Spleen (tissue), 11 donors: ENCODE data around the gene GRAMD2B. TPM values are rescaled to one million over a fixed set of nuclear protein-coding genes. Genes with fewer than 3 reads are reported as not detected.

Source experiments
- DNase-seq: peaks from one replicate; pipeline ENCODE4 v3.0.0-alpha.2; 2020
- H3K27ac ChIP-seq, 8 donors: fragments of 200-600 bp; sonication (generic) in 7 of 8; 1 replicate in 4 of 8; 2 replicates in 4 of 8; pipeline versions ENCODE4 v1.5.0 to v1.8.0; 2016 to 2021; ENCODE audit warnings: inconsistent platforms in 4 of 8, mild to moderate bottlenecking in 4 of 8, moderate library complexity in 1 of 8
- H3K27me3 ChIP-seq, 7 donors: fragments of 200-600 bp; sonication (generic) in 6 of 7; replicated peaks in 1 of 7; 1 replicate in 4 of 7; 2 replicates in 3 of 7; pipeline versions ENCODE4 v1.5.0 to v1.8.0; 2016 to 2021; ENCODE audit warnings: inconsistent platforms in 3 of 7, mild to moderate bottlenecking in 1 of 7
- H3K36me3 ChIP-seq, 6 donors: fragments of 200-600 bp; sonication (generic) in 5 of 6; 1 replicate in 4 of 6; 2 replicates in 2 of 6; pipeline versions ENCODE4 v1.5.0 to v1.8.0; 2016 to 2021; ENCODE audit warnings: inconsistent platforms in 2 of 6
- H3K4me1 ChIP-seq, 6 donors: fragments of 200-600 bp; sonication (generic) in 5 of 6; 1 replicate in 3 of 6; 2 replicates in 3 of 6; pipeline versions ENCODE4 v1.5.0 to v1.8.0; 2016 to 2021; ENCODE audit warnings: inconsistent platforms in 3 of 6
- H3K4me3 ChIP-seq, 8 donors: fragments of 200-600 bp; sonication (generic) in 7 of 8; 1 replicate in 4 of 8; 2 replicates in 4 of 8; pipeline versions ENCODE4 v1.5.0 to v1.8.0; 2016 to 2021; ENCODE audit warnings: inconsistent platforms in 4 of 8, mild to moderate bottlenecking in 4 of 8, moderate library complexity in 2 of 8
- H3K9me3 ChIP-seq, 8 donors: fragments of 200-600 bp; sonication (generic) in 7 of 8; 1 replicate in 4 of 8; 2 replicates in 4 of 8; pipeline versions ENCODE4 v1.5.0 to v1.8.0; 2016 to 2021; ENCODE audit warnings: inconsistent platforms in 4 of 8
- CTCF ChIP-seq, 11 experiments: fragments of 200-600 bp in 7 of 11; fragments of 450-650 bp in 4 of 11; sonication (generic) in 4 of 11; IDR thresholded peaks in 8 of 11; conservative IDR thresholded peaks in 3 of 11; 1 replicate in 7 of 11; 2 replicates in 4 of 11; pipeline versions ENCODE4 v1.4.0 to v1.8.0; 2016 to 2021; ENCODE audit warnings: antibody characterized with exemption in 11 of 11, inconsistent platforms in 4 of 11, mild to moderate bottlenecking in 1 of 11
- POLR2A ChIP-seq, 3 donors: fragments of 450-650 bp; IDR thresholded peaks; one replicate each; pipeline ENCODE4 v1.5.1; 2017; ENCODE audit warnings: antibody characterized with exemption in 3 of 3, mild to moderate bottlenecking in 1 of 3
- POLR2AphosphoS5 ChIP-seq, 3 donors: sonication (generic); formaldehyde crosslinking; IDR thresholded peaks; one replicate each; pipeline ENCODE4 v1.5.1; 2017; ENCODE audit warnings: antibody characterized with exemption in 3 of 3
- WGBS, 5 donors: extraction: QIAGEN DNeasy Blood & Tissue Kit in 3 of 5; methylation state at CpG; one replicate each; pipeline versions ENCODE4 v1.1.5 to v1.1.7; 2013 to 2018; 5-methylcytosine and 5-hydroxymethylcytosine counted together
- intact Hi-C: fragments of 100-400 bp; cut with DNase I; formaldehyde crosslinking; loops from one replicate; pipeline ENCODE4 v1.15.0; 2023; ENCODE audit warnings: low total_unique reads
- polyA plus RNA-seq, 3 donors: library from polyadenylated mRNA; stranded (reverse); fragments of 200-250 nt; gene quantifications; one replicate each; pipeline ENCODE4 v1.2.1, GENCODE V29; 2013
- total RNA-seq, 7 donors: library from RNA; depleted of rRNA in 3 of 7; stranded (reverse); fragments of >200 nt in 3 of 7; fragmentation: NEBNext Ultra II Directional in 4 of 7; extraction: Animal tissue kit (Norgen Biotek cat#: 25700) in 4 of 7; gene quantifications; one replicate each; pipeline versions ENCODE4 v1.1.0 to v1.2.1, GENCODE V29; 2016 to 2021
- donor health status: healthy with polysubstance abuse.
- donor health status: DM: no; HTN: no; CAD: no; lungs with moderate emphysema.
- donor health status: DM: no; HTN: no; CAD: no.
- donor health status: Bipolar disorder and iron deficiency.
- donor health status: healthy.
- donor health status: DM: no; HTN: no; CAD: no.
- donor health status: DM: yes; HTN: yes; CAD: no.

GRAMD2B gene
- total and polyA plus RNA-seq, 10 donors: 3.0 to 28.7 (median 10.9) TPM

DNA sequence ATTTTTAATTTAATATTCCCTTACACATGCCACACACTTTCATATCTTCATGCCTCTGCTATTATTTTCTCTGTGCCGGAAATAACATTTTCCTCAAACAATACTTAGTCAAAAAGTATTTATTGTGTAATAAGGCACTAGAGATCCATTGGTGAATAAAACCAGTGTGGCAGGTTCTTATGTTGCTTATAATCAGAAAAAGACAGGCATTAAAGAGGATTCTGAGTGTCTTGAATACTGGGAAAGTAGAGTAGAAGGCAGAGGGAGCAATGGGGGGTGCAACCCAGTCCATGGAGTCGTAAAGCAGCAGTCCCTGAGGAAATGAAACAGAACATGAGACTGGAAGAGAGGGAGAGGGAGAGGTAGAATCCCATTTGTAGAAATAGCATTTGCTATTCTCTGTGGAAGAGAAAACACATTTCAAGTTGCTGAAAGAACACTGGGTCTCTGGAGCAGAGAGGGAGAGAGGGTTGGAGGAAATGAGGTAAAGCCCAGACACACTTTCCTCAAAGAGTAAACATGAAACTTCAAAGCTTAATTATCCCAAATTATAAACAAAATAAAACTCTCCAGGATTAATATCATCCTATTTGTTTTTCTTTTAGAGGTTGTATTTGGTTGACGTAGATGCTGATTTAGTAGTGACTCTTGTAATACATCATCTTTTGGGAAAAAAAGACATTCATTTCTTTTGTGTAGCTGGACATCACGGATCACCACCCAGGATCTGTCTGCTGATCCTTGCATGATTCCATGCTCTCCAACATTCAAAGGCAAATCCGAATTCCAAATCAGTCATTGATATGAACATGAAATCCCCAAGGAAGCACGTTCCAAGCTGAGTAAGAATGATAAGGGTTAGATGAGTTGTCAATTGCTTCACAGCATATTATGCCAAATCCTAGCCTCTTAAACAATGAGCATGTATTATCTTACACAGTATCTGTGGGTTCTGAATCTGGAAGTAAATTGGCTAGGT, 37.4 kb upstream of the GRAMD2B start:
- intact Hi-C loops: no loop called here
- Histone ChIP-seq H3K36me3 (no peaks in the 10 kb centered on the region), H3K9me3 (peaks cover 0 to 13% (median 10%) of the 10 kb centered on the region in 8 donors), H3K27ac (no peak overlapping the region), H3K27me3 (no peaks in the 10 kb centered on the region), H3K4me3 (no peak overlapping the region), H3K4me1 (no peaks in the 10 kb centered on the region)
- 77 to 89% (median 83%) methylated on average over 6 of the region's 6 CpGs for WGBS, 5 donors
- no peak for DNase-seq
- TF ChIP-seq CTCF (IDR thresholded peaks at IDR 0.05 in 8 of 11, conservative IDR thresholded peaks at IDR 0.05 in 3 of 11) (no peak), POLR2AphosphoS5 (IDR thresholded peaks at IDR 0.05) (no peak), POLR2A (IDR thresholded peaks at IDR 0.05) (no peak)

- no peak for DNase-seq
- no peaks in the 10 kb centered on the region for H3K4me1 ChIP-seq
- 89 to 96% (median 93%) methylated on average over 3 of the region's 3 CpGs for WGBS, 5 donors
- no peak overlapping the region for H3K27ac ChIP-seq
- no peak overlapping the region for H3K4me3 ChIP-seq
- no peaks in the 10 kb centered on the region for H3K27me3 ChIP-seq
- no peaks in the 10 kb centered on the region for H3K36me3 ChIP-seq
- no peaks in the 10 kb centered on the region for H3K9me3 ChIP-seq
- intact Hi-C loops: no loop called here
- TF ChIP-seq CTCF (IDR thresholded peaks at IDR 0.05 in 8 of 11, conservative IDR thresholded peaks at IDR 0.05 in 3 of 11) (no peak), POLR2A (IDR thresholded peaks at IDR 0.05) (no peak), POLR2AphosphoS5 (IDR thresholded peaks at IDR 0.05) (no peak)
Measured at GRCh38 chr5:126389179-126389578, 34.0 kb upstream of the GRAMD2B start.

DNA sequence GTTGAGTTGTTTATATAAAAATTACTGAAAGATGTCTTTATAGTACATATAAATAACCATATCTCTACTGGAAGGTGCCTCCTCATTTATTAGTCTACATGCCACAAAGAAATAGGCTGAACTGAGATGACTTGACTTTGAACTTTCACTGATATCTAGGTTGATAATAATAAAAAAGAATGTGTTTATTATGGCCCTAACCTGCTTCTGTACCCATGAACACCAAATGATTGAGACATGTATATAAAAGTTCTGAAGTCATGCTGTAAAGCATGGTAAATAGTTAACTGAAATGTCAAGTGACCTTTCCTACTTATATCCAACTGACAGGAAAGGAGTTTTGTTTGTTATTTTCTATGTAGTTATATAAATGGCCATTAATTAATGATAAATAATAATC, 33.2 kb upstream of the GRAMD2B start:
- intact Hi-C loops: no loop called here
- TF ChIP-seq CTCF (IDR thresholded peaks at IDR 0.05 in 8 of 11, conservative IDR thresholded peaks at IDR 0.05 in 3 of 11) (no peak), POLR2A (IDR thresholded peaks at IDR 0.05) (no peak), POLR2AphosphoS5 (IDR thresholded peaks at IDR 0.05) (no peak)
- no peaks in the 10 kb centered on the region for H3K36me3 ChIP-seq
- H3K27ac ChIP-seq: no peak overlapping the region
- no peaks in the 10 kb centered on the region for H3K4me1 ChIP-seq
- DNase-seq: no peak
- H3K27me3 ChIP-seq: no peaks in the 10 kb centered on the region
- no peak overlapping the region for H3K4me3 ChIP-seq
- no peaks in the 10 kb centered on the region for H3K9me3 ChIP-seq

DNA sequence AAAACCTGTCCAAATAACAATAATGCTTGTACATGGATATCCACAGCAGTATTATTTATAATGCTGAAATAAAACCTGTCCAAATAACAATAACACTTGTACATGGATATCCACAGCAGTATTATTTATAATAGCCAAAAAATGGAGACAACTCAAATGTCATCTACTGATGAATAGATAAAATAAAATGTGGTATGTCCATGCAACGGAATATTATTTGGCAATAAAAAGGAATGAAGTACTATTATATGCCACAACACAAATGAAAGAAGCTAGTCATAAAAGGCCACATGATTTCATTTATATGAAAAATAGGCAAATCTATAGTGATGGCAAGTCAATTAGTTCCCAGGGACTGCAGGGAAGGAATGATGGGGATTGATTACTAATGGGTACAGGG, 31.8 kb upstream of the GRAMD2B start:
- WGBS, 5 donors: 93 to 99% (median 96%) methylated on average over 1 of the region's 1 CpG
- H3K36me3 ChIP-seq: no peaks in the 10 kb centered on the region
- no peak overlapping the region for H3K27ac ChIP-seq
- TF ChIP-seq POLR2A (IDR thresholded peaks at IDR 0.05): no peak
- TF ChIP-seq POLR2AphosphoS5 (IDR thresholded peaks at IDR 0.05): no peak
- no peak for TF ChIP-seq CTCF (IDR thresholded peaks at IDR 0.05 in 8 of 11, conservative IDR thresholded peaks at IDR 0.05 in 3 of 11)
- H3K9me3 ChIP-seq: no peaks in the 10 kb centered on the region
- intact Hi-C loops: no loop called here
- H3K4me1 ChIP-seq: no peaks in the 10 kb centered on the region
- no peak overlapping the region for H3K4me3 ChIP-seq
- DNase-seq: no peak
- H3K27me3 ChIP-seq: no peaks in the 10 kb centered on the region
